ENCODE data around the gene MGLL. TPM values are rescaled to one million over a fixed set of nuclear protein-coding genes. Genes with fewer than 3 reads are reported as not detected.

The MGLL gene
- total RNA-seq, 1 experiment from 2014 or later: 6.8 TPM

- H3K79me2 ChIP-seq (ENCODE audit: insufficient read depth, low read length): no peaks in the 10 kb centered on the region
- DNase-seq (ENCODE audit: low read depth, low spot score) (no peak), ATAC-seq (no peak)
- ChIA-PET RAD21 (ENCODE audit: low non-redundant PET in 1 of 2, low total read pairs in 2 of 2, uncharacterized antibody in 2 of 2, unreplicated experiment in 2 of 2) (no interaction called here), CTCF (no interaction called here), POLR2A (interaction anchor here (0.6 kb wide), 1 partner anchor 139 kb away, joined by 5 read pairs; no protein-coding TSS in a partner anchor)
- no peak overlapping the region for H2AFZ ChIP-seq (ENCODE audit: low read depth, low read length, poor library complexity, severe bottlenecking)
- H4K20me1 ChIP-seq (ENCODE audit: insufficient read depth): no peaks in the 10 kb centered on the region
- H3K9me3 ChIP-seq (ENCODE audit: control insufficient read depth in 1 of 2, insufficient read depth in 1 of 2, low read depth in 1 of 2, low read length in 2 of 2): no peaks in the 10 kb centered on the region
- H3K4me2 ChIP-seq (ENCODE audit: low read length): no peak overlapping the region
- H3K27me3 ChIP-seq (ENCODE audit: insufficient read depth, low read length): no peaks in the 10 kb centered on the region
- TF ChIP-seq FOSL1 (IDR thresholded peaks at IDR 0.05; ENCODE audit: low read depth): no peak
- TF ChIP-seq POLR2A (IDR thresholded peaks at IDR 0.05; ENCODE audit: borderline replicate concordance, extremely low read depth, insufficient read depth, insufficient read length): no peak
- TF ChIP-seq MAX (IDR thresholded peaks at IDR 0.05): no peak
- no peak for TF ChIP-seq ZNF274 (IDR thresholded peaks at IDR 0.05; ENCODE audit: low read depth, low read length)
- no peak for TF ChIP-seq EZH2phosphoT487 (IDR thresholded peaks at IDR 0.05; ENCODE audit: borderline replicate concordance)
- TF ChIP-seq EGR1 (IDR thresholded peaks at IDR 0.05; ENCODE audit: low read depth): no peak
- TF ChIP-seq REST (IDR thresholded peaks at IDR 0.05; ENCODE audit: low read depth): no peak
- TF ChIP-seq ZFX (IDR thresholded peaks at IDR 0.05): no peak
- TF ChIP-seq SP1 (IDR thresholded peaks at IDR 0.05; ENCODE audit: low read depth): no peak
- no peak for TF ChIP-seq TCF7L2 (IDR thresholded peaks at IDR 0.05; ENCODE audit: borderline replicate concordance, extremely low read depth, insufficient read depth, insufficient read length)
- TF ChIP-seq ELF1 (IDR thresholded peaks at IDR 0.05; ENCODE audit: borderline replicate concordance, low read depth): no peak
- TF ChIP-seq RAD21 (IDR thresholded peaks at IDR 0.05; ENCODE audit: low read depth): no peak
- no peak for TF ChIP-seq CEBPB (IDR thresholded peaks at IDR 0.05; ENCODE audit: low read depth)
- no peak for TF ChIP-seq SRF (IDR thresholded peaks at IDR 0.05; ENCODE audit: low read depth)
- no peak for TF ChIP-seq POLR2AphosphoS5 (IDR thresholded peaks at IDR 0.05; ENCODE audit: low read depth, low read length)
- TF ChIP-seq CTCF (IDR thresholded peaks at IDR 0.05 in 2 of 3, conservative IDR thresholded peaks at IDR 0.05 in 1 of 3; ENCODE audit: borderline replicate concordance in 1 of 3, insufficient read depth in 1 of 3, low read depth in 2 of 3, low read length in 2 of 3): no peak
- intact Hi-C loops (cut with micrococcal nuclease): no loop called here
- H3K4me3 ChIP-seq (replicated peaks in 1 of 2; ENCODE audit: low read depth in 1 of 2, low read length in 2 of 2): no peak overlapping the region
- H3K27ac ChIP-seq (ENCODE audit: low read depth, low read length): no peak overlapping the region
- H3K4me1 ChIP-seq (ENCODE audit: control insufficient read depth in 1 of 2, insufficient read depth in 2 of 2, low read length in 2 of 2): peaks cover 5 to 20% of the 10 kb centered on the region in 2 experiments; a peak in 3 of 4 replicates
- H3K9ac ChIP-seq (ENCODE audit: low read length): no peak overlapping the region
- H3K9me2 ChIP-seq (ENCODE audit: insufficient read depth): no peaks in the 10 kb centered on the region
- no peaks in the 10 kb centered on the region for H3K36me3 ChIP-seq (ENCODE audit: control insufficient read depth in 1 of 2, insufficient read depth in 2 of 2, low read length in 2 of 2)
- BruUV-seq (replicated peaks): no TSS peak
Measured at GRCh38 chr3:127808197-127808596, 14.1 kb downstream of the MGLL start.
